HepG2 (cell line): ENCODE results near the gene TRAPPC12. TPM values are rescaled to one million over a fixed set of nuclear protein-coding genes. Genes with fewer than 3 reads are reported as not detected.

Source experiments
- BRCA1 ChIP-seq: sonication (generic); formaldehyde crosslinking; IDR thresholded peaks from 2 replicates; pipeline ENCODE4 v1.4.0; 2020; ENCODE audit warnings: missing genetic modification reagents
- ETV5 ChIP-seq: IDR thresholded peaks from 2 replicates; pipeline ENCODE4 v1.6.1; 2018; ENCODE audit warnings: missing biosample characterization, missing genetic modification reagents, inconsistent platforms, borderline replicate concordance
- FOXC1 ChIP-seq: sonication (generic); formaldehyde crosslinking; IDR thresholded peaks from 2 replicates; pipeline ENCODE4 v1.8.0; 2022; ENCODE audit warnings: mild to moderate bottlenecking, missing genetic modification reagents, borderline replicate concordance
- FOXK1 ChIP-seq: sonication (generic); formaldehyde crosslinking; IDR thresholded peaks from 2 replicates; pipeline ENCODE4 v1.4.0; 2020; ENCODE audit warnings: low read depth, missing genetic modification reagents, borderline replicate concordance
- KDM5A ChIP-seq: fragments of 200-600 bp; sonication (generic); IDR thresholded peaks from 2 replicates; pipeline ENCODE4 v1.7.0; 2018; ENCODE audit warnings: antibody characterized with exemption, mild to moderate bottlenecking, low read length, borderline replicate concordance
- MBNL3 ChIP-seq: fragments of 250-450 bp; sonication (Bioruptor Pico); conservative IDR thresholded peaks from 2 replicates; pipeline ENCODE4 v1.8.0; 2022; ENCODE audit warnings: mild to moderate bottlenecking, inconsistent platforms
- MIER2 ChIP-seq: IDR thresholded peaks from 2 replicates; pipeline ENCODE4 v1.6.1; 2016; ENCODE audit warnings: missing biosample characterization, missing genetic modification reagents
- NR2F6 ChIP-seq, 2 experiments: IDR thresholded peaks; 2 replicates each; pipeline ENCODE4 v1.6.1; 2016; ENCODE audit warnings: antibody characterized with exemption in 1 of 2, mild to moderate bottlenecking in 1 of 2
- PHF8 ChIP-seq: sonication (generic); formaldehyde crosslinking; IDR thresholded peaks from 2 replicates; pipeline ENCODE4 v1.5.0; 2020; ENCODE audit warnings: missing genetic modification reagents
- PLRG1 ChIP-seq: fragments of 450-650 bp; conservative IDR thresholded peaks from 2 replicates; pipeline ENCODE4 v1.6.1; 2016
- RFX3 ChIP-seq: IDR thresholded peaks from 2 replicates; pipeline ENCODE4 v1.6.1; 2016; ENCODE audit warnings: missing biosample characterization, missing genetic modification reagents
- SMARCE1 ChIP-seq: fragments of 450-650 bp; IDR thresholded peaks from 2 replicates; pipeline ENCODE4 v1.6.1; 2017; ENCODE audit warnings: borderline replicate concordance
- SOX6 ChIP-seq, 2 experiments: fragments of 450-650 bp in 1 of 2; sonication (generic) in 1 of 2; formaldehyde crosslinking in 1 of 2; IDR thresholded peaks; 2 replicates each; pipeline versions ENCODE4 v1.4.0 to v1.6.1; 2017 to 2020; ENCODE audit warnings: antibody characterized with exemption in 1 of 2, mild to moderate bottlenecking in 1 of 2, missing genetic modification reagents in 1 of 2
- SP5 ChIP-seq: IDR thresholded peaks from 2 replicates; pipeline ENCODE4 v1.6.1; 2016; ENCODE audit warnings: low read depth, borderline replicate concordance
- THYN1 ChIP-seq: sonication (generic); formaldehyde crosslinking; IDR thresholded peaks from 2 replicates; pipeline ENCODE4 v1.8.1; 2023; ENCODE audit warnings: low read depth, mild to moderate bottlenecking, moderate library complexity, missing genetic modification reagents, borderline replicate concordance
- TIGD3 ChIP-seq: sonication (generic); formaldehyde crosslinking; IDR thresholded peaks from 2 replicates; pipeline ENCODE4 v1.5.1; 2020; ENCODE audit warnings: mild to moderate bottlenecking, missing genetic modification reagents, borderline replicate concordance
- ZBTB40 ChIP-seq, 2 experiments: fragments of 450-650 bp in 1 of 2; sonication (generic) in 1 of 2; formaldehyde crosslinking in 1 of 2; IDR thresholded peaks; 2 replicates each; pipeline versions ENCODE4 v1.6.1 to v1.8.0; 2016 to 2022; ENCODE audit warnings: antibody characterized with exemption in 1 of 2, mild to moderate bottlenecking in 1 of 2, missing genetic modification reagents in 1 of 2
- ZNF264 ChIP-seq: sonication (generic); formaldehyde crosslinking; IDR thresholded peaks from 2 replicates; pipeline ENCODE4 v1.4.0; 2020; ENCODE audit warnings: missing genetic modification reagents
- ZNF460 ChIP-seq: sonication (generic); formaldehyde crosslinking; IDR thresholded peaks from 2 replicates; pipeline ENCODE4 v1.5.1; 2020; ENCODE audit warnings: missing genetic modification reagents, mild to moderate bottlenecking, borderline replicate concordance
- polyA plus RNA-seq, 8 experiments: library from polyadenylated mRNA; depleted of rRNA in 3 of 8; stranded (reverse) in 7 of 8; unstranded in 1 of 8; fragments of >200 nt; fragmentation: Illumina TruSeq in 4 of 8; extraction: Trizol in 4 of 8; gene quantifications; 2 replicates each; pipeline versions ENCODE4 v1.2.1 to v1.2.3, GENCODE V29; 2011 to 2016; ENCODE audit warnings: low read depth in 4 of 8, missing spikeins in 1 of 8, mixed read lengths in 1 of 8; ENCODE audit not compliant: insufficient read depth in 1 of 8
- total RNA-seq, 5 experiments: library from RNA; depleted of rRNA; stranded (reverse); fragments of >200 nt; fragmentation: Illumina TruSeq; extraction: Trizol; gene quantifications; 2 replicates each; pipeline ENCODE4 v1.2.3, GENCODE V29; 2016; ENCODE audit warnings: low read depth in 1 of 5

TRAPPC12 gene
- total and polyA plus RNA-seq, 2 of the 13 experiments (the other 11 are each of a cell fraction or from before 2014, with no cell fraction given), result 46.4 to 97.7 TPM

- TF ChIP-seq MBNL3 (0 out of 2 replicates have a peak, but pooled peaks have one; percentile 25), ZNF264 (no peak), ZNF460 (CRISPR knock-in tag) (no peak), NR2F6 (IDR thresholded peaks at IDR 0.05) (no peak), NR2F6 (CRISPR knock-in tag; IDR thresholded peaks at IDR 0.05) (peak; percentile 11; the same call in 1 of the 2 replicates), MIER2 (CRISPR knock-in tag) (peak; percentile 49; the same call in 1 of the 2 replicates), ZBTB40 (IDR thresholded peaks at IDR 0.05) (no peak), ZBTB40 (CRISPR knock-in tag; IDR thresholded peaks at IDR 0.05) (peak; percentile 67; the same call in 1 of the 2 replicates), ETV5 (CRISPR knock-in tag) (peak; percentile 28; the same call in 1 of the 2 replicates), FOXK1 (CRISPR knock-in tag) (peak; percentile 73), TIGD3 (CRISPR knock-in tag) (0 out of 2 replicates have a peak, but pooled peaks have one; percentile 39), FOXC1 (CRISPR knock-in tag) (no peak), BRCA1 (CRISPR knock-in tag) (no peak), PHF8 (CRISPR knock-in tag) (no peak), PLRG1 (no peak), THYN1 (CRISPR knock-in tag) (no peak), SMARCE1 (no peak), RFX3 (CRISPR knock-in tag) (no peak), SOX6 (IDR thresholded peaks at IDR 0.05) (no peak), SOX6 (CRISPR knock-in tag; IDR thresholded peaks at IDR 0.05) (peak; percentile 42; the same call in 1 of the 2 replicates), KDM5A (peak; percentile 38; the same call in 1 of the 2 replicates), SP5 (0 out of 2 replicates have a peak, but pooled peaks have one; percentile 10)
Observed at GRCh38 chr2:3517948-3518495, 138.5 kb downstream of the TRAPPC12 start (continued).
